HG02759 (cell line): ENCODE data around the gene ATG7.
"Not testable (repeated sequence)": the region's sequence is repeated elsewhere in the genome, so short reads cannot be mapped to it uniquely, and the experiment has no call there.

Experiments used
- ATAC-seq: cut with Tn5 transposase; IDR thresholded peaks from one replicate; pipeline ENCODE4 v1.9.1; 2021; ENCODE audit warnings: mild to moderate bottlenecking, moderate library complexity; ENCODE audit not compliant: unreplicated experiment

The ATG7 gene

GRCh38 chr3:11495948-11496557 is 223.9 kb downstream of the ATG7 start:
- no peak for ATAC-seq

- ATAC-seq = no peak
Observed at GRCh38 chr3:11498177-11498576, 226.0 kb downstream of the ATG7 start.

GRCh38 chr3:11498646-11499045 is 226.4 kb downstream of the ATG7 start:
- no peak for ATAC-seq

- no peak for ATAC-seq
Observed at GRCh38 chr3:11499144-11499543, 226.9 kb downstream of the ATG7 start.

- not testable (repeated sequence) for ATAC-seq
Observed at GRCh38 chr3:11502413-11502812, 230.2 kb downstream of the ATG7 start.

- no peak for ATAC-seq
Observed at GRCh38 chr3:11507719-11508118, 235.5 kb downstream of the ATG7 start.

GRCh38 chr3:11508346-11509172 is 236.4 kb downstream of the ATG7 start:
- no peak for ATAC-seq

GRCh38 chr3:11509173-11510000 is 237.2 kb downstream of the ATG7 start:
- ATAC-seq = no peak

GRCh38 chr3:11510001-11510340 is 237.8 kb downstream of the ATG7 start:
- ATAC-seq = no peak

- no peak for ATAC-seq
Observed at GRCh38 chr3:11510356-11510755, 238.2 kb downstream of the ATG7 start.

- not testable (repeated sequence) for ATAC-seq
Observed at GRCh38 chr3:11511606-11512005, 239.4 kb downstream of the ATG7 start.

GRCh38 chr3:11513125-11513816 is 241.1 kb downstream of the ATG7 start:
- ATAC-seq = not testable (repeated sequence)

GRCh38 chr3:11513817-11514135 is 241.6 kb downstream of the ATG7 start:
- ATAC-seq = no peak

- ATAC-seq = no peak
Observed at GRCh38 chr3:11514191-11514821, 242.1 kb downstream of the ATG7 start.

GRCh38 chr3:11517601-11518000 is 245.4 kb downstream of the ATG7 start:
- ATAC-seq = no peak

- ATAC-seq = no peak
Observed at GRCh38 chr3:11521167-11521566, 249.0 kb downstream of the ATG7 start.

GRCh38 chr3:11522398-11522715 is 250.2 kb downstream of the ATG7 start:
- no peak for ATAC-seq

GRCh38 chr3:11522953-11523571 is 250.9 kb downstream of the ATG7 start:
- no peak for ATAC-seq

GRCh38 chr3:11523572-11524101 is 251.4 kb downstream of the ATG7 start:
- no peak for ATAC-seq

GRCh38 chr3:11526121-11526520 is 253.9 kb downstream of the ATG7 start:
- not testable (repeated sequence) for ATAC-seq
